Measurements from ENCODE around the gene TIMP2. TPM values are rescaled to one million over a fixed set of nuclear protein-coding genes. Genes with fewer than 3 reads are reported as not detected.

Gene TIMP2
- total and polyA plus RNA-seq, 2 of the 13 experiments (the other 11 are each of a cell fraction or from before 2014, with no cell fraction given) = 3.8 to 8.5 TPM

DNA sequence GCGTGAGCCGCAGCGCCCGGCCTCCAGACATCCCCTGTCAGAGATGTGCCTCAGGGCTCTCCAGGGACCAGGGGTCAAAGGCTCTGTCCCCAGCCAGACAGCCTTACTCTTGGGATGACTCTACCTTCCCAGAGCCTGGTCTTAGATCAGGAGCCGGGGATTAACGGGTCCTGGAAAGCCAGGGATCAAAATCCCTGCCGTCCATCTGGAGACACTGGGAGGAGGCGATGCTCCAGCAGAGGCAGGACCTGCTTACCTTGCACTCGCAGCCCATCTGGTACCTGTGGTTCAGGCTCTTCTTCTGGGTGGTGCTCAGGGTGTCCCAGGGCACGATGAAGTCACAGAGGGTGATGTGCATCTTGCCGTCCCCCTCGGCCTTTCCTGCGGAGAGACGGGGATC is 67.9 kb downstream of the TIMP2 start (continued):
- TF ChIP-seq CENPT (CRISPR knock-in tag; IDR thresholded peaks at IDR 0.05; ENCODE audit: low read depth) (no peak), ZNF10 (CRISPR knock-in tag; IDR thresholded peaks at IDR 0.05; ENCODE audit: borderline replicate concordance, low read depth) (no peak), MAZ (IDR thresholded peaks at IDR 0.05; ENCODE audit: borderline replicate concordance, low read depth, low read length) (no peak), MAZ (CRISPR knock-in tag; IDR thresholded peaks at IDR 0.05; ENCODE audit: low read depth) (no peak)

DNA sequence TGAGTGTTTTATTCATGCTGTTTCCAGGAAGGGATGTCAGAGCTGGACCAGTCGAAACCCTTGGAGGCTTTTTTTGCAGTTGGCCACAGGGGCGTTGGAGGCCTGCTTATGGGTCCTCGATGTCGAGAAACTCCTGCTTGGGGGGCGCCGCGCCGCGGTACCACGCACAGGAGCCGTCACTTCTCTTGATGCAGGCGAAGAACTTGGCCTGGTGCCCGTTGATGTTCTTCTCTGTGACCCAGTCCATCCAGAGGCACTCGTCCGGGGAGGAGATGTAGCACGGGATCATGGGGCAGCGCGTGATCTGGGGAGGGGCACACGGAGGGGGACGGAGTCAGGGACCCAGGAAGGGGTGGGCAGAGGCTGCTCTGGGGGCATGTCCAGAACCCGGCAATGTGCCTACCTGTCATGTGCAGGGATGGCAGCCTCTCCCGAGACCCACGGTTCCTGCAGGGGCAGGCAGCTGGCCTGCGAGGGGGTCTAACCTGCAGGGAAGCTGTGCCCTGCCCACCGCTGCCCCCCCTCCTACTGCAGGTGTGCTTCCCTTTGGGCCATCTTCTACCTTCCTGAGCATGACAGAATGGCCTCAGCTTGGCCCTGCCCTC is 69.5 kb downstream of the TIMP2 start:
- in situ Hi-C loops (cut with HindIII; ENCODE audit: extremely low pct_ligation_motif_present, low pct_unique_long_range_greater_than_20kb) (no loop called here), intact Hi-C loops (cut with micrococcal nuclease; ENCODE audit: unreplicated experiment) (no loop called here)
- H3K4me2 ChIP-seq (ENCODE audit: low read depth, low read length) = no peak overlapping the region
- H3K27me3 ChIP-seq (ENCODE audit: control insufficient read depth in 1 of 2, insufficient read depth in 2 of 2, low read length in 2 of 2) = no peaks in the 10 kb centered on the region
- H3K4me3 ChIP-seq (replicated peaks in 1 of 3; ENCODE audit: insufficient read depth in 1 of 3, low read depth in 2 of 3, low read length in 3 of 3) = no peak overlapping the region
- H4K20me1 ChIP-seq (ENCODE audit: insufficient read depth, low read length) = no peaks in the 10 kb centered on the region
- no peak overlapping the region for H3K27ac ChIP-seq (ENCODE audit: extremely low read length, insufficient read depth, low read length)
- ChIA-PET CTCF (ENCODE audit: low intra/inter-chr PET ratio, low total read pairs) (no interaction called here), POLR2A (no interaction called here)
- ATAC-seq = no peak
- H3K9ac ChIP-seq (ENCODE audit: insufficient read depth, low read depth, low read length) = no peak overlapping the region
- no peaks in the 10 kb centered on the region for H3K79me2 ChIP-seq (ENCODE audit: insufficient read depth, low read length)
- no peak overlapping the region for H2AFZ ChIP-seq (ENCODE audit: low read length)
- no peak for TF ChIP-seq ZNF230 (CRISPR knock-in tag; IDR thresholded peaks at IDR 0.05)
- TF ChIP-seq, protein P1, sequence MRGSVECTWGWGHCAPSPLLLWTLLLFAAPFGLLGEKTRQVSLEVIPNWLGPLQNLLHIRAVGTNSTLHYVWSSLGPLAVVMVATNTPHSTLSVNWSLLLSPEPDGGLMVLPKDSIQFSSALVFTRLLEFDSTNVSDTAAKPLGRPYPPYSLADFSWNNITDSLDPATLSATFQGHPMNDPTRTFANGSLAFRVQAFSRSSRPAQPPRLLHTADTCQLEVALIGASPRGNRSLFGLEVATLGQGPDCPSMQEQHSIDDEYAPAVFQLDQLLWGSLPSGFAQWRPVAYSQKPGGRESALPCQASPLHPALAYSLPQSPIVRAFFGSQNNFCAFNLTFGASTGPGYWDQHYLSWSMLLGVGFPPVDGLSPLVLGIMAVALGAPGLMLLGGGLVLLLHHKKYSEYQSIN (CRISPR knock-in tag; IDR thresholded peaks at IDR 0.05; ENCODE audit: borderline replicate concordance) = no peak
- FAIRE-seq = no peak
- DNase-seq (ENCODE audit: low spot score) = no peak
- H3K9me3 ChIP-seq (ENCODE audit: low read length) = no peaks in the 10 kb centered on the region
- WGBS (ENCODE audit: low lambda C conversion rate) = 95% methylated on average over 25 of the region's 25 CpGs
- BruUV-seq (replicated peaks) = no TSS peak
- H3K4me1 ChIP-seq (ENCODE audit: insufficient read depth, low read length) = 0 out of 2 replicates have a peak, but pooled peaks cover 6% of the 10 kb centered on the region
- 0 out of 5 replicates have a peak, but pooled peaks cover 0 to 5% of the 10 kb centered on the region in 2 experiments for H3K36me3 ChIP-seq (replicated peaks in 1 of 2; ENCODE audit: control insufficient read depth in 1 of 2, insufficient read depth in 2 of 2, low read length in 2 of 2)
